ENCODE results near the gene TJP3. TPM values are rescaled to one million over a fixed set of nuclear protein-coding genes. Genes with fewer than 3 reads are reported as not detected.

The TJP3 gene
- total and polyA plus RNA-seq, 2 experiments from 2014 or later: 18.2 to 23.9 TPM

GRCh38 chr19:3767050-3767449 is 58.9 kb downstream of the TJP3 start:
- Histone ChIP-seq H3K4me1 (ENCODE audit: insufficient read depth) (no peaks in the 10 kb centered on the region), H4K20me1 (replicated peaks; ENCODE audit: insufficient read depth) (no peaks in the 10 kb centered on the region; the same call in 1 of the 2 replicates), H3K4me2 (no peak overlapping the region), H3K79me2 (replicated peaks; ENCODE audit: insufficient read depth) (peaks cover 7% of the 10 kb centered on the region; the same call in 1 of the 2 replicates), H3F3A (replicated peaks; ENCODE audit: low read depth) (0 out of 2 replicates have a peak, but pooled peaks cover 4% of the 10 kb centered on the region), H3K36me3 (ENCODE audit: insufficient read depth) (no peaks in the 10 kb centered on the region), H3K27me3 (ENCODE audit: insufficient read depth) (no peaks in the 10 kb centered on the region), H3K27ac (ENCODE audit: low read depth) (no peak overlapping the region), H2AFZ (no peak overlapping the region), H3K4me3 (no peak overlapping the region), H3K9me2 (ENCODE audit: insufficient read depth) (no peaks in the 10 kb centered on the region; the same call in 1 of the 2 replicates)
- DNase-seq (ENCODE audit: low spot score) (no peak), ATAC-seq (no peak)
- no peak for TF ChIP-seq CREB1 (CRISPR knock-in tag; IDR thresholded peaks at IDR 0.05; ENCODE audit: low read depth)
- Mint-ChIP-seq H3K36me3 (ENCODE audit: low read depth) (peaks cover 9% of the 10 kb centered on the region), H3K27ac (no peak overlapping the region), H3K27me3 (ENCODE audit: insufficient read depth, low read depth, poor library complexity) (peaks cover 9% of the 10 kb centered on the region), H3K4me3 (no peak overlapping the region), H3K4me1 (peaks cover 8% of the 10 kb centered on the region), H3K9me3 (no peaks in the 10 kb centered on the region; the same call in 1 of the 3 replicates)

GRCh38 chr19:3768015-3768747 is 60.0 kb downstream of the TJP3 start:
- Mint-ChIP-seq H3K27ac (no peak overlapping the region), H3K27me3 (ENCODE audit: insufficient read depth, low read depth, poor library complexity) (peaks cover 4% of the 10 kb centered on the region)
- TF ChIP-seq POLR2AphosphoS5 (IDR thresholded peaks at IDR 0.05; ENCODE audit: low read depth) (no peak), NANOG (IDR thresholded peaks at IDR 0.05; ENCODE audit: borderline replicate concordance) (no peak), REST (IDR thresholded peaks at IDR 0.05; ENCODE audit: unreplicated experiment) (no peak), ZNF331 (CRISPR knock-in tag; IDR thresholded peaks at IDR 0.05; ENCODE audit: low read depth) (no peak), EZH2phosphoT487 (IDR thresholded peaks at IDR 0.05; ENCODE audit: unreplicated experiment) (no peak), CREB1 (CRISPR knock-in tag; IDR thresholded peaks at IDR 0.05; ENCODE audit: low read depth) (no peak)

More at GRCh38 chr19:3768015-3768747, 60.0 kb downstream of the TJP3 start:
- Histone ChIP-seq H3K27me3 (ENCODE audit: insufficient read depth) (no peaks in the 10 kb centered on the region), H3K4me2 (no peak overlapping the region), H3K27ac (ENCODE audit: low read depth) (no peak overlapping the region), H4K20me1 (replicated peaks; ENCODE audit: insufficient read depth) (no peaks in the 10 kb centered on the region; the same call in 1 of the 2 replicates), H2AFZ (no peak overlapping the region), H3K4me3 (no peak overlapping the region), H3K79me2 (replicated peaks; ENCODE audit: insufficient read depth) (peaks cover 7% of the 10 kb centered on the region; the same call in 1 of the 2 replicates), H3F3A (replicated peaks; ENCODE audit: low read depth) (0 out of 2 replicates have a peak, but pooled peaks cover 4% of the 10 kb centered on the region), H3K9me2 (ENCODE audit: insufficient read depth) (no peaks in the 10 kb centered on the region; the same call in 1 of the 2 replicates), H3K36me3 (ENCODE audit: insufficient read depth) (no peaks in the 10 kb centered on the region), H3K4me1 (ENCODE audit: insufficient read depth) (no peaks in the 10 kb centered on the region)
- no peak overlapping the region for H3K4me3 Mint-ChIP-seq
- DNase-seq (ENCODE audit: low spot score): no peak
- no peak for ATAC-seq
- peaks cover 9% of the 10 kb centered on the region for H3K36me3 Mint-ChIP-seq (ENCODE audit: low read depth)
- H3K4me1 Mint-ChIP-seq: peaks cover 8% of the 10 kb centered on the region
- no peaks in the 10 kb centered on the region; the same call in 1 of the 3 replicates for H3K9me3 Mint-ChIP-seq

Measured in GM23338 (cell line).